ENCODE results near the gene RAMP3.

Gene RAMP3

GRCh38 chr7:45211958-45212357 lies 54.4 kb downstream of the RAMP3 start:
- H3K36me3 ChIP-seq (ENCODE audit: insufficient read depth, low read depth, low read length): no peaks in the 10 kb centered on the region
- H3K27me3 ChIP-seq (ENCODE audit: insufficient read depth, low read length): peaks cover 30% of the 10 kb centered on the region
- H3K4me3 ChIP-seq (ENCODE audit: low read length): no peak overlapping the region
- no peaks in the 10 kb centered on the region for H3K9me3 ChIP-seq (ENCODE audit: insufficient read depth, low read depth, low read length)
- H3K9ac ChIP-seq (ENCODE audit: low read depth, low read length): no peak overlapping the region
- H3K4me1 ChIP-seq (ENCODE audit: insufficient read depth, low read length): no peaks in the 10 kb centered on the region
- H3K27ac ChIP-seq (ENCODE audit: low read length): no peak overlapping the region

DNA sequence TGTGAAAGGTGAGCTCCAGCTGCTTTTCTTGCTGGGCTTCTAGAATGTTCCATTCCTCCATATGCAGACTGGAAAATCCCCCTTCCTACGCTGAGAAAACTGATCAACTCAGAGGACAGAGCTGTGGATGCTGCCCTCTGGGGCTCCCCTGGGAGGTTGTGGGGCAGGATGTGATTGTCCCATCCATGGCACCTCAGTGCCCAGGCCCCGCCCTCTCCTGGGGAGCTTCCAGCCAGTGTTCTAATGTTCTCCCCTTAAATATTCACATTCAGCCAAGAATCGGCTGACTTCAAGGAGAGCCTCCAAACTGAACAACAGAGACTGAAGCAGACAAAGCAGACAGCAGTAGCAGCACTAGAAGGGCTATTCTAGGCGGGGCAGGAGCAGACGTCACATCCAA lies 55.0 kb downstream of the RAMP3 start:
- H3K27ac ChIP-seq (ENCODE audit: low read length): no peak overlapping the region
- H3K9me3 ChIP-seq (ENCODE audit: insufficient read depth, low read depth, low read length): no peaks in the 10 kb centered on the region
- no peaks in the 10 kb centered on the region for H3K36me3 ChIP-seq (ENCODE audit: insufficient read depth, low read depth, low read length)
- no peak overlapping the region for H3K4me3 ChIP-seq (ENCODE audit: low read length)
- no peak overlapping the region for H3K9ac ChIP-seq (ENCODE audit: low read depth, low read length)
- H3K27me3 ChIP-seq (ENCODE audit: insufficient read depth, low read length): peaks cover 30% of the 10 kb centered on the region
- H3K4me1 ChIP-seq (ENCODE audit: insufficient read depth, low read length): no peaks in the 10 kb centered on the region; the same call in 1 of the 2 replicates

DNA sequence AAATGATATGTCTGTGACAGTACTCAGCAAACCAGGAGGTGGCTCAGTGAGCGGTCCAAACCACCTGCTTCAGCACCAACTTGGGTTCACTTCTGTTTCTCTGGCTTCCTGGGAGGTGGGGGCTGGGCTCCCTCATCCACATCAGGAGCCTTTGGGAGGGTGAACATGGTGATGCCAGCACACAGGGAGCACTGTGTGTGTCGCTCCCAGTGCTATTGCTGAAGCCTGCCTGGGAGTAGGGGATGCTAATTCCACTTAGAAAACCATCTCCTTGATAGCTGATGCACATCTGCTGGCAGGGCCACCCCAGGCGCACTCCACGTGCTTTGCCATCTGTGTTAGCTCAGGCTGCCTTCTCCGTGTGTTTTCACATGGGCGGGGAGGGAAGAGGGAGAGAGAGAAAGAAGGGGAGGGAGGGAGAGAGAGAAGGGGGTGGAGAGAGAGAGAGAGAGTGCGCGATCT lies 58.0 kb downstream of the RAMP3 start:
- Histone ChIP-seq H3K9me3 (ENCODE audit: insufficient read depth, low read depth, low read length) (no peaks in the 10 kb centered on the region), H3K4me3 (ENCODE audit: low read length) (no peak overlapping the region), H3K27me3 (ENCODE audit: insufficient read depth, low read length) (peaks cover 24% of the 10 kb centered on the region), H3K27ac (ENCODE audit: low read length) (no peak overlapping the region), H3K9ac (ENCODE audit: low read depth, low read length) (no peak overlapping the region), H3K36me3 (ENCODE audit: insufficient read depth, low read depth, low read length) (no peaks in the 10 kb centered on the region), H3K4me1 (ENCODE audit: insufficient read depth, low read length) (no peaks in the 10 kb centered on the region; the same call in 1 of the 2 replicates)

DNA sequence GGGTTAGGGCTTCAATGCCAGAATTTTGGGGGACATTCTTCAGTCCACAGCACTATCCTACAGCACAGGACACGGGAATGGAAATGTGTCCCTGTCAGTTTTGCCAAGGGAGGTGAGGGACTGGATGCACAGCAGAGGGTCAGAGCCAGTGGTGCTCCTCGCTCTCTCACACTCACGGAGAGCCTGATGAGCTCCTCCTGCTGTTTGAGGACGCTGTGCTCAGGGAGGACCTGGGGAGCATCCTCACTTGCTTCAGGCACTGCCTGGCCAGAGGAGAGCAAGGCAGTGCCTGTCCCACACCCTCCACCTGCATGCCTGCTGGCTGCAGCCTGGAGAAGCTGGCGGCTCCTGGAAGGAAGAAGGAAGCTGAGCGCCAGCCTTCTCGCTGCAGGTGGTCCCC lies 58.6 kb downstream of the RAMP3 start:
- Histone ChIP-seq H3K36me3 (ENCODE audit: insufficient read depth, low read depth, low read length) (no peaks in the 10 kb centered on the region), H3K9ac (ENCODE audit: low read depth, low read length) (no peak overlapping the region), H3K4me3 (ENCODE audit: low read length) (no peak overlapping the region), H3K9me3 (ENCODE audit: insufficient read depth, low read depth, low read length) (no peaks in the 10 kb centered on the region), H3K4me1 (ENCODE audit: insufficient read depth, low read length) (peaks cover 3% of the 10 kb centered on the region; the same call in 1 of the 2 replicates), H3K27me3 (ENCODE audit: insufficient read depth, low read length) (peaks cover 24% of the 10 kb centered on the region), H3K27ac (ENCODE audit: low read length) (no peak overlapping the region)

- Histone ChIP-seq H3K9me3 (ENCODE audit: insufficient read depth, low read depth, low read length) (no peaks in the 10 kb centered on the region), H3K27me3 (ENCODE audit: insufficient read depth, low read length) (peaks cover 24% of the 10 kb centered on the region), H3K36me3 (ENCODE audit: insufficient read depth, low read depth, low read length) (no peaks in the 10 kb centered on the region)
Observed at GRCh38 chr7:45216622-45217165, 59.1 kb downstream of the RAMP3 start.

DNA sequence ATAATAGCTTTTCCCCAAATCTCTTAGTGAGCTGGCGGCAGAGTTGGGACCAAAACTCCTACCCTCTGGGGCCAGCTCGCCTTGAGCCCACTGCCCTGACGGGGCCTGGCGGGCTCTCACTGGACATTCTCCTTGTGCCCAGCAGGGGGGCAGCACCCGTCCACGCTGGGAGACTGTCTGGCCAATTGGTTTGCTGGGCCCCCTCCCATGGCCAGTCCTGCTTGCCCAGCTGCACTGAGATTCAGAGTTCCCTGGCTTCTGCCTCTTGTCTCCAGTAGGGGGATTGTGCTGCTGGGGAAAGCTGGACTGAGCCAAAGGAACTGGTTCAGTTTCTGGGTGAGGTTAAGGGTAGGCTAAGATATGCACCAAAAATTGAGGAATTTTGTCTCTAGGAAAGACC lies 59.8 kb downstream of the RAMP3 start:
- Histone ChIP-seq H3K36me3 (ENCODE audit: insufficient read depth, low read depth, low read length) (no peaks in the 10 kb centered on the region), H3K27me3 (ENCODE audit: insufficient read depth, low read length) (peaks cover 24% of the 10 kb centered on the region), H3K4me3 (ENCODE audit: low read length) (no peak overlapping the region), H3K9me3 (ENCODE audit: insufficient read depth, low read depth, low read length) (no peaks in the 10 kb centered on the region), H3K4me1 (ENCODE audit: insufficient read depth, low read length) (peaks cover 3% of the 10 kb centered on the region; the same call in 1 of the 2 replicates), H3K9ac (ENCODE audit: low read depth, low read length) (no peak overlapping the region), H3K27ac (ENCODE audit: low read length) (no peak overlapping the region)

More at GRCh38 chr7:45216622-45217165, 59.1 kb downstream of the RAMP3 start:
- Histone ChIP-seq H3K4me1 (ENCODE audit: insufficient read depth, low read length) (peaks cover 3% of the 10 kb centered on the region; the same call in 1 of the 2 replicates), H3K27ac (ENCODE audit: low read length) (no peak overlapping the region), H3K9ac (ENCODE audit: low read depth, low read length) (no peak overlapping the region), H3K4me3 (ENCODE audit: low read length) (no peak overlapping the region)

DNA sequence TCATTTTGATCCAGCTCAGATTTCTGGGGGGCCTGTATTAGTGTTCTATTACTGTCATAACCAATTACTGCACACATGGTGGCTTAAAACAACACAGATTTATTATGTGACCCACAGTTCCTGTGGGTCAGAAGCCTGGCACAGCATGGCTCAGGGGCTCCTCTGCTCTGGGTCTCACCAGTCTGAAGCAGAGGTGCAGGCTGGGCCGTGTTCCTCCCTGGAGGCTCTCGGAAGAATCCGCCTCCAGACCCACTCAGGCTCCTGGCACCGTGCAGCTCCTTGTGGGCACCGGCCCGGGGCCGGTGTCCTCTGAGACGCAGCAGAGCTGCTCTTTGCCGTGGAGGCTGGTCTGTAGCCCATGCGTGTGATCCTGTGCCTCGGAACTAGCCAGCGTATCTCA lies 61.5 kb downstream of the RAMP3 start:
- no peak overlapping the region for H3K4me3 ChIP-seq (ENCODE audit: low read length)
- H3K4me1 ChIP-seq (ENCODE audit: insufficient read depth, low read length): peaks cover 3% of the 10 kb centered on the region; the same call in 1 of the 2 replicates
- H3K36me3 ChIP-seq (ENCODE audit: insufficient read depth, low read depth, low read length): no peaks in the 10 kb centered on the region
- H3K9ac ChIP-seq (ENCODE audit: low read depth, low read length): no peak overlapping the region
- no peak overlapping the region for H3K27ac ChIP-seq (ENCODE audit: low read length)
- peaks cover 23% of the 10 kb centered on the region for H3K27me3 ChIP-seq (ENCODE audit: insufficient read depth, low read length)
- no peaks in the 10 kb centered on the region for H3K9me3 ChIP-seq (ENCODE audit: insufficient read depth, low read depth, low read length)

- Histone ChIP-seq H3K9me3 (ENCODE audit: insufficient read depth, low read depth, low read length) (no peaks in the 10 kb centered on the region), H3K9ac (ENCODE audit: low read depth, low read length) (no peak overlapping the region), H3K27me3 (ENCODE audit: insufficient read depth, low read length) (peaks cover 15% of the 10 kb centered on the region), H3K4me1 (ENCODE audit: insufficient read depth, low read length) (peaks cover 3% of the 10 kb centered on the region; the same call in 1 of the 2 replicates), H3K4me3 (ENCODE audit: low read length) (no peak overlapping the region), H3K36me3 (ENCODE audit: insufficient read depth, low read depth, low read length) (no peaks in the 10 kb centered on the region), H3K27ac (ENCODE audit: low read length) (no peak overlapping the region)
Observed at GRCh38 chr7:45219801-45220435, 62.3 kb downstream of the RAMP3 start.

DNA sequence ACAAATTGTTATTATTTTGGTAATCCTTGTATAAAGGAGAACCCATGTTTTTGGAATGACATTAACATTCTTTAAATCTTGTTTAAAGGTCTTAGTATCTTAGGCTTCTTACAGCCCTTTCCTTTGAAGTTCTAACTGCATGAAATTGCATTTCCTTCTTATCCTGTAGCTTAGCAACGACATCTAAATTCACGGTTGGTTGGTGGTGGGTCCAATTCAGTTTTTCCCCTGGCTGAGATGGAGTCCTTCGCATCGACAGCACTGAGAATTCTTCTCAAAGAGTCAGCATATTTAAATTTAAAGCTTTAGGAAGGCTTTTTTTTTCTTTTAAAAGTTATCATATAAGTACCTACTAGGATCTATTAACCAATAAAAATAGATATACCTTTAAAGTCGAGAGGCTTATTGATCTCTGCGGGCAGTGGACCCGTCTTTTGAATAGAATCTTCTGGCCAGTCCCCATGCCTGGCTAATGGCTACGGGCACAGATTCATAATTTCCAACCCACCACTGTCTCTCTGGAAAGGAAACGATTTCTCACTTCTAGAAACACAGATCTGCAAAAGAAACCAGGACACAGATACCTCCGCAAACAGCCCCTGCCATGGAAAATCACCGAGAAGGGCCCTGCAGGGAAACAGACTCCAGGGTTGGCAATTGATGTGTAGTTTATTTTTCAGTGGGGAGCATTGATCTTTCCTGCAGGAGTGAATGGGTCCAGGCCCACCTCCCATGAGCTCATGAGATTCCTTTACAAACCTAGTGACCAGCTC lies 63.4 kb downstream of the RAMP3 start:
- Histone ChIP-seq H3K4me3 (ENCODE audit: low read length) (no peak overlapping the region), H3K27ac (ENCODE audit: low read length) (no peak overlapping the region), H3K9ac (ENCODE audit: low read depth, low read length) (no peak overlapping the region), H3K27me3 (ENCODE audit: insufficient read depth, low read length) (peaks cover 5% of the 10 kb centered on the region; the same call in 1 of the 2 replicates), H3K9me3 (ENCODE audit: insufficient read depth, low read depth, low read length) (no peaks in the 10 kb centered on the region), H3K36me3 (ENCODE audit: insufficient read depth, low read depth, low read length) (no peaks in the 10 kb centered on the region), H3K4me1 (ENCODE audit: insufficient read depth, low read length) (peaks cover 3% of the 10 kb centered on the region; the same call in 1 of the 2 replicates)

DNA sequence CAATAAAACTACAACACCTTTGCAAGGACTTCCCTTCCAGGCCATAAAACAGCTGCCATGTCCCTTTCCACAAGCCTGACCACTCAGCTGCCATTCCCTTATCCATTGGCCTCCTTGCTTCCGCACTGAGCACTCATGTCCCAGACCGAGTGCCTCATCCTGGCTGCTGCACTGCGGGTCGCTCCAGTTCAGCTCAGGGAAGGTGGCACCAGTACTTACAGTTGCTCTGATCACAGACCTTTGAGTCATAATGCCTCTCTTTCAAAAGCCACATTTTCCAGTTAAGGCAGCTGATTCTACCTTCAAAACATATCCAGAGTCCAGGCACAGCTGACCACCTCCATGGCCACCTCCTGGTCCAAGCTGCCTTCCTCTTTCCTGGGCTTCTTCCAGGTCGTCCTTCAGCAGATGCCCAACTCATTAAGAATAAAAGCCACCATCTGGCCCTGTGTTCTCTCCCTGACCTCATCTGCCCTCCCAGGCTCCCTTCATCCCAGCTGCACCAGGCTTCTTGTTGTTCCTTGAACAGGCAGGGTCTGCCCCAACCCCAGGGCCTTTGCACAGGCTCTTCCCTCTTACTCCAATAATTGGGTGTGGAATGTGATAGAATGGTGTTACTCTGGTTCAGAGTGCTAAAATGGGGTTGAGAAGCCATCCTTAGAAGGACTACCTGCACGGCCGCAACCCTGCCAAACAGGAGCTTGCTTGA lies 64.5 kb downstream of the RAMP3 start:
- no peak overlapping the region for H3K9ac ChIP-seq (ENCODE audit: low read depth, low read length)
- H3K4me3 ChIP-seq (ENCODE audit: low read length): no peak overlapping the region
- H3K27me3 ChIP-seq (ENCODE audit: insufficient read depth, low read length): no peaks in the 10 kb centered on the region
- no peaks in the 10 kb centered on the region for H3K36me3 ChIP-seq (ENCODE audit: insufficient read depth, low read depth, low read length)
- peaks cover 3% of the 10 kb centered on the region; the same call in 1 of the 2 replicates for H3K4me1 ChIP-seq (ENCODE audit: insufficient read depth, low read length)
- H3K27ac ChIP-seq (ENCODE audit: low read length): no peak overlapping the region
- no peaks in the 10 kb centered on the region for H3K9me3 ChIP-seq (ENCODE audit: insufficient read depth, low read depth, low read length)

- H3K9ac ChIP-seq (ENCODE audit: low read depth, low read length): no peak overlapping the region
- H3K4me1 ChIP-seq (ENCODE audit: insufficient read depth, low read length): peaks cover 3% of the 10 kb centered on the region; the same call in 1 of the 2 replicates
- no peaks in the 10 kb centered on the region for H3K9me3 ChIP-seq (ENCODE audit: insufficient read depth, low read depth, low read length)
- H3K36me3 ChIP-seq (ENCODE audit: insufficient read depth, low read depth, low read length): no peaks in the 10 kb centered on the region
- H3K4me3 ChIP-seq (ENCODE audit: low read length): no peak overlapping the region
- H3K27me3 ChIP-seq (ENCODE audit: insufficient read depth, low read length): no peaks in the 10 kb centered on the region
- H3K27ac ChIP-seq (ENCODE audit: low read length): no peak overlapping the region
Observed at GRCh38 chr7:45223078-45223477, 65.5 kb downstream of the RAMP3 start.
